ENCODE measurements around the gene SLC20A1. TPM values are rescaled to one million over a fixed set of nuclear protein-coding genes. Genes with fewer than 3 reads are reported as not detected.
A peak's percentile ranks its signal among the peaks of the same experiment; 100 is the strongest.

The SLC20A1 gene
- 25.3 and 38.8 TPM in 2 replicates for polyA plus RNA-seq (2011; rRNA removed)
- 19.2 and 28.5 TPM in 2 replicates for polyA minus RNA-seq (2011; rRNA and poly(A)+ RNA removed)

DNA sequence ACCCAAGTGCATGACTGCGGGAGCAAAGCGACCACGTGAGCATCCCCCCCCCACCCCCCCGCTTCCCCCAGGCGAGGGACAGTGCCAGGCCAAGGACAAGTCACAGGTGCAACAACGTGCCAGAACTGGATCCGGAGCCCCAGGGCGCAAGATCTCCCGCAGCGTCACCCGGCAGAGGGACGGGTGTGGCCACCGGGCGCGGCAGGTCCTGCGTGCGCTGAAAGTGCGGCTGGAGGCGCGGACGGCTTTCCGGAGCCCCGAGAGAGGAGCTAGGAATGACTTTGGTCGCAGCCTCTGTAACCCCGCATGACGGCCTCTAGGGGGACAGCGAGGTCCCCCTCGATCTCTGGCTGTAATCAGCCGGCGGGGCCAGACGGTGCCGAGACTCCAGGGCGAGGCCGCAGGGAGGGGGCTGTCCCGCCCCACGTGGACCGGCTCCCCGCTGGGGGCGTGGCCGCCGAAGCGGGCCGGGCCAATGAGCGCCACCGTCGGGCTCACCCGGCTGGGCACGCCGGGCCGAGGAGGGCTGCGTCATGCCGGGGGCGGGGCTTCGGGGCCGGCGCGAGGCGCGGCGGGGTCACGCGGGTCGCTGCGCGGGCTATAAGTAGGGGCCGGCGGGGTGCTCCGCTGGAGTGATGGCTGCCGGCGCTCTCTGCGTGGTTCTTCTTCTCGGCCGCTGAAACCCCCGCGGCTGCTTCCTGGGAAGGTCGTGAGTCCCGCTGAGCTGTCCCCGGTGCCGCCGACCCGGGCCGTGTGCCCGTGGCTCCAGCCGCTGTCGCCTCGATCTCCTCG, at the start of gene SLC20A1:
Gene SLC20A1 (plus strand): TSS at position 630 of the 792 bp plus-strand sequence. CDS start 890 bp downstream, outside the sequence.
- ChIA-PET POLR2A (no interaction called here), CTCF (interaction anchor here (0.8 to 7.3 kb wide), 5 partner anchors 10 to 81 kb away, joined by 3 to 83 read pairs (median 6); no protein-coding TSS in a partner anchor)
- Histone ChIP-seq H3K36me3 (ENCODE audit: control insufficient read depth, insufficient read depth, low read length) (peaks cover 2% of the 10 kb centered on the region; the same call in 1 of the 2 replicates), H3K27me3 (ENCODE audit: control insufficient read depth, insufficient read depth, low read length) (no peaks in the 10 kb centered on the region), H3K4me3 (ENCODE audit: low read depth, low read length) (peak within 1 kb of the TSS; percentile 86)
- no peak; the same call in 1 of the 2 replicates for TF ChIP-seq CTCF (IDR thresholded peaks at IDR 0.05; ENCODE audit: insufficient read depth, low read depth, low read length)
- peak; percentile 47 for DNase-seq (ENCODE audit: low read depth)

DNA sequence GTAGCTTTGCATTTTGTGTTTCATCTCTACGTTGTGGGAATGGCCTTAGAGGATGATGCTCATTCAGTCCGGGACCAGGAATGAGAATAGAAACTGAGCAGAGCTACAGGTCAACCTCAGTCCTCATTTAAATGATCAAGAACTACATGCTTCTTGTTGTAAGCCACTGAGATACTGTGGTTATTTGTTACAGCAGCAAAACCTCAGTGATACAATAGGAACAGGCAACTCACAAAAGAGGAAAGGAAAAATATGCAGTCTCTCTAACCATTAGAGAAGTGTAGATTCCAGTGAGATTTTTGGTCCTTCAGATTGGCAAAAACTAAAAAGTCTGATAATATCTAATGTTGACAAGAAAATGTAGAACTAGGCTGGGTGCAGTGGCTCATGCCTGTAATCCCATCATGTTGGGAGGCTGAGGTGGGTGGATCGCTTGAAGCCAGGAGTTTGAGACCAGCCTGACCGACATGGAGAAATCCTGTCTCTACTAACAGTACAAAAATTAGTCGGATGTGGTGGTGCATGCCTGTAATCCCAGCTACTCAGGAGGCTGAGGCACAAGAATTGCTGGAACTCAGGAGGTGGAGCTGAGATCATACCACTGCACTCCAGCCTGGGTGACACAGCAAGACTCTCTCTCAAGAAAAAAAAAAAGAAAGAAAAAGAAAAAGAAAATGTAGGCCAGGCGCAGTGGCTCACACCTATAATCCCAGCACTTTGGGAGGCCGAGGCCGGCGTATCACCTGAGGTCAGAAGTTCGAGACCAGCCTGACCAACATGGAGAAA, 48.0 kb upstream of the SLC20A1 start:
- ChIA-PET POLR2A (no interaction called here), CTCF (interaction anchor here (0.9 to 16.0 kb wide), 3 partner anchors 23 to 129 kb away, joined by 3 to 238 read pairs (median 3); no protein-coding TSS in a partner anchor)
- Histone ChIP-seq H3K36me3 (ENCODE audit: control insufficient read depth, insufficient read depth, low read length) (no peaks in the 10 kb centered on the region), H3K4me3 (ENCODE audit: low read depth, low read length) (no peak overlapping the region), H3K27me3 (ENCODE audit: control insufficient read depth, insufficient read depth, low read length) (no peaks in the 10 kb centered on the region)
- no peak for TF ChIP-seq CTCF (IDR thresholded peaks at IDR 0.05; ENCODE audit: insufficient read depth, low read depth, low read length)
- DNase-seq (ENCODE audit: low read depth): no peak

GRCh38 chr2:112600634-112601033, 45.1 kb upstream of the SLC20A1 start:
- no peaks in the 10 kb centered on the region for H3K36me3 ChIP-seq (ENCODE audit: control insufficient read depth, insufficient read depth, low read length)
- ChIA-PET POLR2A (interaction anchor here (0.6 kb wide), 1 partner anchor 18 kb away, joined by 11 read pairs; no protein-coding TSS in a partner anchor), CTCF (interaction anchor here (0.7 to 16.0 kb wide), 23 partner anchors 9 to 497 kb away, joined by 3 to 238 read pairs (median 6); partner anchors contain the start of genes CHCHD5 and SLC20A1)
- no peaks in the 10 kb centered on the region for H3K27me3 ChIP-seq (ENCODE audit: control insufficient read depth, insufficient read depth, low read length)
- no peak overlapping the region for H3K4me3 ChIP-seq (ENCODE audit: low read depth, low read length)
- DNase-seq (ENCODE audit: low read depth): no peak
- no peak for TF ChIP-seq CTCF (IDR thresholded peaks at IDR 0.05; ENCODE audit: insufficient read depth, low read depth, low read length)

DNA sequence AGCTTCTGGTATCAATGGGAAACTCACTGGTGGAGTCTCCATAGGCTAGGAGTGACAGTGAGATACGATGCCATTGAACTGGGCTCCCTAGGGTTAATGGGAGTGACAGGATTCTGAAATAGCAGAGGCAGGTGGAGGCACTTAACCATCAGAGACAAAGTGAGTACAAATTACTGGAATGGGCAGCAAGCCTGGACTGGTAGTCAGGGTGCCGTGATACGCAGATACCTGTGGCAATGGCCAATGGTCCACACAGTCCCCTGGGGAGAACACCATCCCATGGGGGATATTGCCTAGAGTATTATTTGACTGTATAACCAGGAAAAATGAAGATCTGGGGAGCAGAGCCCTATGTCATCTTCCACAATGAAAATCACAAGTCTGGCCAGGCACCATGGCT, 44.0 kb upstream of the SLC20A1 start:
- TF ChIP-seq CTCF (IDR thresholded peaks at IDR 0.05; ENCODE audit: insufficient read depth, low read depth, low read length): no peak
- no peak for DNase-seq (ENCODE audit: low read depth)
- POLR2A ChIA-PET: no interaction called here
- H3K27me3 ChIP-seq (ENCODE audit: control insufficient read depth, insufficient read depth, low read length): no peaks in the 10 kb centered on the region
- H3K4me3 ChIP-seq (ENCODE audit: low read depth, low read length): no peak overlapping the region
- H3K36me3 ChIP-seq (ENCODE audit: control insufficient read depth, insufficient read depth, low read length): no peaks in the 10 kb centered on the region
- CTCF ChIA-PET: interaction anchor here (0.8 to 16.0 kb wide), 3 partner anchors 24 to 125 kb away, joined by 3 to 238 read pairs (median 16); no protein-coding TSS in a partner anchor

Data from BJ (cell line).